Peyer's patch (tissue), 4 donors: ENCODE measurements around the gene DCLK1. TPM values are rescaled to one million over a fixed set of nuclear protein-coding genes. Genes with fewer than 3 reads are reported as not detected.

Experiments used
- DNase-seq, 3 donors: peaks; one replicate each; pipeline ENCODE4 v3.0.0-alpha.2; 2017 to 2019
- H3K27ac ChIP-seq, 4 donors: fragments of 200-600 bp; sonication (generic); one replicate each; pipeline ENCODE4 v1.5.1; 2016 to 2019
- H3K27me3 ChIP-seq, 2 donors: fragments of 200-600 bp; sonication (generic); one replicate each; pipeline ENCODE4 v1.5.1; 2019
- H3K36me3 ChIP-seq, 3 donors: fragments of 200-600 bp; sonication (generic); one replicate each; pipeline ENCODE4 v1.5.1; 2016 to 2019
- H3K4me1 ChIP-seq, 4 donors: fragments of 200-600 bp; sonication (generic); one replicate each; pipeline ENCODE4 v1.5.1; 2016 to 2019
- H3K4me3 ChIP-seq, 4 donors: fragments of 200-600 bp; sonication (generic); 1 replicate in 3 of 4; 2 replicates in 1 of 4; pipeline ENCODE4 v1.5.1; 2016 to 2019; ENCODE audit warnings: mild to moderate bottlenecking in 1 of 4
- H3K9me3 ChIP-seq, 4 donors: fragments of 200-600 bp; sonication (generic); one replicate each; pipeline ENCODE4 v1.5.1; 2016 to 2019; ENCODE audit warnings: mild to moderate bottlenecking in 1 of 4
- CTCF ChIP-seq, 6 experiments: fragments of 450-650 bp in 4 of 6; fragments of 200-600 bp in 2 of 6; sonication (generic) in 1 of 6; IDR thresholded peaks; one replicate each; pipeline ENCODE4 v1.5.1; 2017 to 2019; ENCODE audit warnings: antibody characterized with exemption in 6 of 6, mild to moderate bottlenecking in 3 of 6, moderate library complexity in 1 of 6
- POLR2A ChIP-seq, 2 donors: fragments of 450-650 bp; IDR thresholded peaks; one replicate each; pipeline ENCODE4 v1.5.1; 2017; ENCODE audit warnings: antibody characterized with exemption in 2 of 2, mild to moderate bottlenecking in 2 of 2, moderate library complexity in 2 of 2
- total RNA-seq, 4 donors: library from RNA; depleted of rRNA; stranded (reverse); fragments of >200 nt; gene quantifications; one replicate each; pipeline ENCODE4 v1.1.0, GENCODE V29; 2016

Gene DCLK1
- total RNA-seq, 4 donors from 2014 or later, result 3.7 to 23.1 (median 9.1) TPM

- Histone ChIP-seq H3K9me3 (no peaks in the 10 kb centered on the region), H3K4me3 (no peak overlapping the region), H3K27ac (no peak overlapping the region), H3K4me1 (no peaks in the 10 kb centered on the region), H3K36me3 (no peaks in the 10 kb centered on the region), H3K27me3 (no peaks in the 10 kb centered on the region)
- TF ChIP-seq CTCF (IDR thresholded peaks at IDR 0.05), result no peak
- TF ChIP-seq POLR2A (IDR thresholded peaks at IDR 0.05), result no peak
- no peak for DNase-seq
These were observed 92.2 kb downstream of the DCLK1 start for GRCh38 chr13:36038785-36039555.

GRCh38 chr13:36033035-36033434 is 98.1 kb downstream of the DCLK1 start:
- H3K4me1 ChIP-seq, result no peaks in the 10 kb centered on the region
- H3K36me3 ChIP-seq, result no peaks in the 10 kb centered on the region
- TF ChIP-seq POLR2A (IDR thresholded peaks at IDR 0.05) (no peak), CTCF (IDR thresholded peaks at IDR 0.05) (no peak)
- DNase-seq, result no peak
- no peaks in the 10 kb centered on the region for H3K27me3 ChIP-seq
- no peak overlapping the region for H3K27ac ChIP-seq
- H3K4me3 ChIP-seq, result no peak overlapping the region
- no peaks in the 10 kb centered on the region for H3K9me3 ChIP-seq

GRCh38 chr13:36031490-36031889 is 99.7 kb downstream of the DCLK1 start:
- Histone ChIP-seq H3K36me3 (no peaks in the 10 kb centered on the region), H3K4me1 (no peaks in the 10 kb centered on the region), H3K9me3 (no peaks in the 10 kb centered on the region), H3K27me3 (no peaks in the 10 kb centered on the region), H3K4me3 (no peak overlapping the region), H3K27ac (no peak overlapping the region)
- TF ChIP-seq CTCF (IDR thresholded peaks at IDR 0.05), result no peak
- no peak for TF ChIP-seq POLR2A (IDR thresholded peaks at IDR 0.05)
- no peak for DNase-seq

- Histone ChIP-seq H3K9me3 (no peaks in the 10 kb centered on the region), H3K36me3 (no peaks in the 10 kb centered on the region), H3K4me1 (no peaks in the 10 kb centered on the region), H3K4me3 (no peak overlapping the region), H3K27me3 (no peaks in the 10 kb centered on the region), H3K27ac (no peak overlapping the region)
- DNase-seq, result no peak
- TF ChIP-seq POLR2A (IDR thresholded peaks at IDR 0.05) (no peak), CTCF (IDR thresholded peaks at IDR 0.05) (no peak)
These were observed 100.4 kb downstream of the DCLK1 start for GRCh38 chr13:36030670-36031331.

GRCh38 chr13:36029166-36029565 is 102.0 kb downstream of the DCLK1 start:
- Histone ChIP-seq H3K4me1 (no peaks in the 10 kb centered on the region), H3K9me3 (no peaks in the 10 kb centered on the region), H3K4me3 (no peak overlapping the region), H3K36me3 (no peaks in the 10 kb centered on the region), H3K27me3 (no peaks in the 10 kb centered on the region), H3K27ac (no peak overlapping the region)
- DNase-seq, result no peak
- TF ChIP-seq CTCF (IDR thresholded peaks at IDR 0.05) (no peak), POLR2A (IDR thresholded peaks at IDR 0.05) (no peak)
